Stimulated activated CD8-positive, alpha-beta memory T cell treated with anti-CD3 and anti-CD28 coated beads, Interleukin-15, amount 100 ng/mL, for 4 hours (primary cell): ENCODE results near the gene CDH22.

Experiments
- DNase-seq, 2 donors: peaks; one replicate each; pipeline ENCODE4 v3.0.0-alpha.2; 2020; ENCODE audit warnings: low read depth in 2 of 2

CDH22 gene

GRCh38 chr20:46343975-46344357, 35.7 kb upstream of the CDH22 start:
- no peak for DNase-seq

GRCh38 chr20:46343348-46343974, 35.2 kb upstream of the CDH22 start:
- no peak for DNase-seq

GRCh38 chr20:46342451-46343347, 34.4 kb upstream of the CDH22 start:
- no peak for DNase-seq

- no peak for DNase-seq
These were observed 33.7 kb upstream of the CDH22 start for GRCh38 chr20:46342010-46342378.

DNA sequence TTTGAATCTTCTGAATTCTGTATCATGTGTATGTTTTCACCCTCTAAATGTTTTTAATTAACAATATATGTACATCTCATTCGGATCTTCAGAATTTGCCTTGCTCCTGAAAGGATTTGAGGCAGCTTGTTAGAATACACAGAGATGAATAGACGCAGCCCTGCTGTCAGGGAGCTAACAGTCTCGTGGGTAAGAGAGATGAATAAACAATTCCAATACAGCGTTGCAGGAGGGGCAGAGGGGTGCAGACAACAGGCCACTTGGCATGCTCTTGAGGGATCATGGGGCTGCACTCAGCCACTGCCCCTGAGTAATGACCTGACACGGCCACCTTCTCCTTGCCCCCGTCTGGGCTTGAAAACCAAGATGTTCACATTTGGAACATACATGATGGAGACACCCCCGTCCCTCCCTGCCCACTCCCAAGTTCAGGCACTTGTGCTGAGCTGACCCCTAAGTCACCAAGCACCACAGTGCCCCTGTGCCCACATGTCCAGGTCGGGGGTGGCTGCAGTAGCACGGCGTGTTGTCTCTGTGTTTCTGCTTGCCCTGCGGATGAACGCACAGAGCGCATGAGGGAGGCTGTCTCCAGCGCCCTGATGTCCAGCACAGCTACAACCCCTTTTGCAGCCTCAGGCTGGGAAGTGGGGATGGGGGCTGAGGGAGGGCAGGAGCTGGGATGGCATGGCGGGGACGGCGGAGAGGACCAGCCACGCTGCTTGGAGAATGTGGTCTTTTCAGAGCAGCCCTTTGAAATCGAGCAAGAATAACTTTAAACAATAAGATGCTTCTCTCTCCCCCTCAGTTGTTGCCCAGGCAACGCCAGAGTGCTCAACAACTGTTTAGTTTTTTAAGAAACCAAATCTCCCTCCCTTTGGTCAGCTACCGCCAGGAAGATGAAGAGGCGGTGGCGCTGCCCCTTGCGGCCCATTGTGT, 33.0 kb upstream of the CDH22 start:
- no peak for DNase-seq

GRCh38 chr20:46339037-46339436, 30.7 kb upstream of the CDH22 start:
- no peak for DNase-seq

DNA sequence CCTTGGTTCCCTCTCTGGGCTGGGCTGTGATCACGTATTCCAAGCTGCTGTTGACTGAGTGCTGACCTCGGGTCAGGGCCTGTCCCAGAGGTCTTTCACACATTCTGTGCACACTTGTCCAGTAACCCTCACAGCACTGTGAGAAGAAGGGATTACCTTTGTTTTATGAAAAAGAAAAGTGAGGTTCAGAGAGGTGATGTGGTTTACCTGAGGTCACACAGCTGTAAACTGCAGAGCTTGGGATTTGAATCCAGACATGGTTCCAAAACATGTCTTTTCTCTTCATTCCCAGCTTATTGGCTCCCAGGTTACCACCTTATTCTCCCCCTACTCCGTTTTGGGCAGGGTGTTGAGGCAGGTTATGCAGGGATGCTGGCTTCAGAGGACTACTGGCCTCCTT, 28.4 kb upstream of the CDH22 start:
- DNase-seq = no peak

DNA sequence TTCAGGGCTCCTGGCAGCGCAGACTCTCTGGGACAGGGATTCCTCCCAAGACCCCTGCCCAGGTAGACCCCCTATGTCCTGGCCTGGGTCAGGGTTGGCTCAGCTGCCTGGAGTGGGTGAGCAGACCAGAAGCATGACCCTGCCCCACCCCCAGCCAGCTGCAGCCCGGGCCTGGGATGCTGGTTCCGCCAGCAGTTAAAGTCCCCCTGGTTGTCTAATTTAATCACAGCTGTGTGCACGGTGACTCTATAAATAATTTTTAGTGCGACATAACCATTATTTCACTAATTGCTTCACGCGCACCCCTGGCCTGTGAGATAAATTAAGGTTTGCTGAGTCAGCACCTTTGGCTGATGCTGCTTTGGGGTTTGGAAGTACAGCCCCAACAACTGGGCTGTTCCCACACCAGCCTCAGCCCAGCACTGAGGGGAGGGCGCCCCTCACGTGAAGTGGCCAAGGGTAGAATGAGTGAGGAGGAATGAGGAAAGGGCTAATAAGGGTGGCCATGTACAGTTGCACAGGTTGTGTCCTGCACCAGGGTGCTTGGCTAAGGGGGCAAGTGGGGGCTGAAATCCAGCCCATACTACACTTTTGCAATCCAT, 26.1 kb upstream of the CDH22 start:
- no peak for DNase-seq

DNA sequence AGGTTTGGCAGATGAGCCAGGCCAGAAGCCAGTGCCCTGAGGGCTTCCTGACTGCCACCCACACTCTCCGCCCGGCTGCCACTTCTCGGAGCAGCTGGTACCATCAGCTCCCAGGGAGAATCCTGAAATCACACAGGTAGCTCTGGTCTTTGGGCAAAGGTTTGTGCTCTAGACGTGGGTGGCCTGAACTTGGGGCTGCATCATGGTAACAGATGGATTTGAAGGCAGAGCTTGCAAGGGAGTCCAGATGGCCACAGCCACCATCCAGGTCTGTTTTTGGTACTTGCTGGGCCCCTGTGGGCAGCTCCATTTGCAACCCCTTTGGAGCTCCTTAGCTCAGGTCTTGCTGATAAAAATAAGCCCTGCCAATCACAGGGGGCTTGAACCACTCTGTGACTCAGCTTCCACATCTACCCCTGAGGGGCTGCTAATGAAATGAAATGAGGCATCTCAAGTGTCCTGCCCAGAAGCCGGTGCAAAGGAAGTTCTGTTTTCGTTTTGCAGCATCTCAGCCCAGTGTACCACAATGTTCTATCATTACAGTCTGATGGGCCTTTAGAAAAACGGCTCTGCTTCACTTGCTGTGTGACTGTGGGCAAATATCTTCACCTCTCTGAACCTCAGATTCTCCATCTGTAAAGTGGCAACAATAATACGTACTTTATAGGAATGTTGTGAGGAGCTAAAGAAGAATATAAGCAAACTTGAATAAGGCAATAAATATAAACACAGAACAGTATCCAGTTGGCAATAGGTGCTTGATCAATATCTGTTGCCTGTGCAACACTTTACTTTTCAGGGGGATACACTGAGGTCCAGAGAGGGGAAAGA, 25.1 kb upstream of the CDH22 start:
- no peak for DNase-seq

- no peak for DNase-seq
These were observed 24.3 kb upstream of the CDH22 start for GRCh38 chr20:46332373-46333160.

DNA sequence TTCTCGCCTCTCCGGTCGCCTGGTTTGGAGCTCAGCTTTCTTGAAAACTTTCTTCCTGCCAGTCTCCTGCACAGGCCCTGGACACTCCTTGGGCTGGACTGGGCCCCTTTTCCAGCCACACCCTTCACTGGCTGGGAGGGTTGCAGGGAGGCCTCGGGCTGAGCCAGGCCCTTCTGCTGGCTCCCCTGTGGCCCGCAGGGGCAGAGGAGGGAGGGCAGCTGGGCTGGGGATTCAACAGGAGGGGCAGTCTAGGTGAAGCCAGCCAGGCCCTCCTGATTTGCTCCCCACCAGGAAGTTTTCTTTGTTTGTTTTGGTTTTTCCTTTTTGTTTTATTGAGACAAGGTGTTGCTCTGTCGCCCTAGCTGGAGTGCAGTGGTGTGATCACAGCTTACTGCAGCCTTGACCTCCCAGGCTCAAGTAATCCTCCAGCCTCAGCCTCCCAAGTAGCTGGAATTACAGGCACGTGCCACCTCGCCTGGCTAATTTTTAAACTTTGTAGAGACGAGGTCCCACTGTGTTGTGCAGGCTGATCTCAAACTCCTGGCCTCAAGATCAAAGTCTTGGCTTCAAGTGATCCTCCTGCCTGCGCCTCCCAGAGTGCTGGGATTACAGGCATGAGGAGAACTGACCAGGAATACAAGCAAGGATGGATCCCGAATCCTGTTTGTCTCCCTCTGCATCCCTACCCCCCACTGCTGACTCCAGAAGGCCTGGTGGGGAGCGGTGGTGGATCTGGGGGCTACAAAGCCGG, 23.5 kb upstream of the CDH22 start:
- no peak for DNase-seq

- DNase-seq = no peak
These were observed 22.6 kb upstream of the CDH22 start for GRCh38 chr20:46330831-46331371.

- DNase-seq = no peak
These were observed 21.9 kb upstream of the CDH22 start for GRCh38 chr20:46330072-46330763.

GRCh38 chr20:46328200-46328882, 20.0 kb upstream of the CDH22 start:
- no peak for DNase-seq

DNA sequence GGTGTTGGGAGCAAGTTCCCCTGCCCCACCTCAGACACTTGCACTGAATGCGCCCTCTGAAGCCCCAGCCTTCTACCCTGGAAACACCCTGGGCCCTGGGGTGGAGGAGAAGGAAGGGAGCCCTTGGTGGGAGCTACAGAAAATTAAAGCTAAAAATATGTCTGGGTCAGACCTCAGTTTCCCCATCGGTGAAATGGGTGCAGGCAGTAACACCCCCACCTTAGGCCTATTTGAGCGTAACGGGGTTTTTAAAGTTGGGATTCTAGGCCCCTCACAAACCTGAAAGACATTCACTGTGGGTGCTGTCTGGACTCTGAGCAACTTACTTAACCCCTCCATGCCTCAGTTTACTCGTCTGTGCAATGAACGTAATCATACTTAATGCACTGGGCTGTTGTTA, 19.3 kb upstream of the CDH22 start:
- DNase-seq = no peak

- no peak for DNase-seq
These were observed 17.5 kb upstream of the CDH22 start for GRCh38 chr20:46325789-46326188.

- DNase-seq = no peak
These were observed 16.8 kb upstream of the CDH22 start for GRCh38 chr20:46324960-46325703.
